GM12872 (cell line): ENCODE measurements around the gene NAPSA.

ENCODE experiments used
- CTCF ChIP-seq: IDR thresholded peaks from 3 replicates; pipeline ENCODE4 v1.5.1; 2011; ENCODE audit warnings: low read depth, mild to moderate bottlenecking, low read length, moderate library complexity; ENCODE audit not compliant: insufficient read depth

The NAPSA gene

DNA sequence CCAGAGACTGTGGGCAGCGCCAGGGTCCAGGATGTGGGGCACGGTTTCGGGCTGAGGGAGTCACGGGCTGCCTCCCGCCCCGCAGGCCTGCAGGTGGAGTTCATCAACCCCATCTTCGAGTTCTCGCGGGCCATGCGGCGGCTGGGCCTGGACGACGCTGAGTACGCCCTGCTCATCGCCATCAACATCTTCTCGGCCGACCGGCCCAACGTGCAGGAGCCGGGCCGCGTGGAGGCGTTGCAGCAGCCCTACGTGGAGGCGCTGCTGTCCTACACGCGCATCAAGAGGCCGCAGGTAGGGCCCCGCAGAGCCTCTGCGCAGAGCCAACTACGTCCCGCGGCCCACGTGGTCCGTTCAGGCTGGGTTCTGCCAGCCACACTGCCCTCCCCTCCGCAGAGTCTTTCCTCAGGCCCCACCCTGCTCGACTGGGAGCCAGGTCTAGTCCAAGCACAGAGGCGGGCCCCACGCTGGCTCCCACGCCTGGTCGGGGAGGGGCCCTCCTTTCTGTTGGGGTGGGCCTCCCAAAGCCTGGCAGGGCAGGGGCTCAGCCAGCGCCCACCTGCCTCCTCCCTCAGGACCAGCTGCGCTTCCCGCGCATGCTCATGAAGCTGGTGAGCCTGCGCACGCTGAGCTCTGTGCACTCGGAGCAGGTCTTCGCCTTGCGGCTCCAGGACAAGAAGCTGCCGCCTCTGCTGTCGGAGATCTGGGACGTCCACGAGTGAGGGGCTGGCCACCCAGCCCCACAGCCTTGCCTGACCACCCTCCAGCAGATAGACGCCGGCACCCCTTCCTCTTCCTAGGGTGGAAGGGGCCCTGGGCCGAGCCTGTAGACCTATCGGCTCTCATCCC lies 16.7 kb upstream of the NAPSA start:
- no peak for TF ChIP-seq CTCF

- TF ChIP-seq CTCF, result no peak
Observed at GRCh38 chr19:50380751-50381151, 15.3 kb upstream of the NAPSA start.

GRCh38 chr19:50380137-50380536 lies 14.7 kb upstream of the NAPSA start:
- no peak for TF ChIP-seq CTCF

- no peak for TF ChIP-seq CTCF
Observed at GRCh38 chr19:50379602-50380001, 14.2 kb upstream of the NAPSA start.

GRCh38 chr19:50378863-50379236 lies 13.4 kb upstream of the NAPSA start:
- no peak for TF ChIP-seq CTCF

- no peak for TF ChIP-seq CTCF
Observed at GRCh38 chr19:50378169-50378862, 12.9 kb upstream of the NAPSA start.

GRCh38 chr19:50377517-50377916 lies 12.1 kb upstream of the NAPSA start:
- no peak for TF ChIP-seq CTCF
